ENCODE data around the gene ROR1.

Gene ROR1

DNA sequence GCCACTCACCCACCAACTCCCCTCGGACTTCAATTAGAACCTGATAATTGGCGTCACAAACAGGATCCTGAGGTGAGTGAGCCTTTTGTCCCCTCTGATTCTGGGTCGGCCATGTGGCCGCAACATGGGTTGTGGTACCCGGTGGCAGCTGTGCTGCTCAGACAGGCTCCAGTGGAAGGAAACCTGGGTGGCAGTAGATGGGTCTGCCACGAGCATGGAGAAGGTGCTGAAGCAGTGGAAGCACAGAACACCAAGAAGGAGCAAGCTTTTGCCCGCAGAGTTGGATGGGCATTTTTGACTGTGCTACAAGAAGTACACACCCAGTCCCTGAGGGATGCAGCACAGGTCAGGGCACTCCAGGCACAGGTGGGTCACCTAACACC is 413.1 kb downstream of the ROR1 start:
- CTCF ChIA-PET = interaction anchor here (1.2 kb wide), 1 partner anchor 14 kb away, joined by 3 read pairs; no protein-coding TSS in a partner anchor
- POLR2A ChIA-PET = no interaction called here
- TF ChIP-seq, protein P1, sequence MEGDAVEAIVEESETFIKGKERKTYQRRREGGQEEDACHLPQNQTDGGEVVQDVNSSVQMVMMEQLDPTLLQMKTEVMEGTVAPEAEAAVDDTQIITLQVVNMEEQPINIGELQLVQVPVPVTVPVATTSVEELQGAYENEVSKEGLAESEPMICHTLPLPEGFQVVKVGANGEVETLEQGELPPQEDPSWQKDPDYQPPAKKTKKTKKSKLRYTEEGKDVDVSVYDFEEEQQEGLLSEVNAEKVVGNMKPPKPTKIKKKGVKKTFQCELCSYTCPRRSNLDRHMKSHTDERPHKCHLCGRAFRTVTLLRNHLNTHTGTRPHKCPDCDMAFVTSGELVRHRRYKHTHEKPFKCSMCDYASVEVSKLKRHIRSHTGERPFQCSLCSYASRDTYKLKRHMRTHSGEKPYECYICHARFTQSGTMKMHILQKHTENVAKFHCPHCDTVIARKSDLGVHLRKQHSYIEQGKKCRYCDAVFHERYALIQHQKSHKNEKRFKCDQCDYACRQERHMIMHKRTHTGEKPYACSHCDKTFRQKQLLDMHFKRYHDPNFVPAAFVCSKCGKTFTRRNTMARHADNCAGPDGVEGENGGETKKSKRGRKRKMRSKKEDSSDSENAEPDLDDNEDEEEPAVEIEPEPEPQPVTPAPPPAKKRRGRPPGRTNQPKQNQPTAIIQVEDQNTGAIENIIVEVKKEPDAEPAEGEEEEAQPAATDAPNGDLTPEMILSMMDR (IDR thresholded peaks at IDR 0.05; ENCODE audit: control extremely low read depth, extremely low read depth, low read depth, missing control alignments) = no peak
- no peak for DNase-seq (ENCODE audit: extremely low spot score)

- ChIA-PET POLR2A (no interaction called here), CTCF (interaction anchor here (1.2 kb wide), 1 partner anchor 15 kb away, joined by 3 read pairs; no protein-coding TSS in a partner anchor)
Measured at GRCh38 chr1:64187646-64188045, 413.8 kb downstream of the ROR1 start.

GRCh38 chr1:64192290-64192689 is 418.5 kb downstream of the ROR1 start:
- ChIA-PET POLR2A (no interaction called here), CTCF (interaction anchor here (1.0 to 1.2 kb wide), 2 partner anchors 32 to 55 kb away, joined by 3 to 4 read pairs; no protein-coding TSS in a partner anchor)
- TF ChIP-seq, protein P1 (IDR thresholded peaks at IDR 0.05; ENCODE audit: control extremely low read depth, extremely low read depth, low read depth, missing control alignments) = no peak
- no peak for DNase-seq (ENCODE audit: extremely low spot score)

More at GRCh38 chr1:64187646-64188045, 413.8 kb downstream of the ROR1 start:
- DNase-seq (ENCODE audit: extremely low spot score) = no peak
- TF ChIP-seq, protein P1 (IDR thresholded peaks at IDR 0.05; ENCODE audit: control extremely low read depth, extremely low read depth, low read depth, missing control alignments) = no peak

- no peak for DNase-seq (ENCODE audit: extremely low spot score)
- TF ChIP-seq, protein P1 (IDR thresholded peaks at IDR 0.05; ENCODE audit: control extremely low read depth, extremely low read depth, low read depth, missing control alignments) = no peak
- ChIA-PET POLR2A (no interaction called here), CTCF (no interaction called here)
Measured at GRCh38 chr1:64194168-64195080, 420.6 kb downstream of the ROR1 start.

- TF ChIP-seq, protein P1 (IDR thresholded peaks at IDR 0.05; ENCODE audit: control extremely low read depth, extremely low read depth, low read depth, missing control alignments) = no peak
- DNase-seq (ENCODE audit: extremely low spot score) = no peak
- CTCF ChIA-PET = no interaction called here
- POLR2A ChIA-PET = no interaction called here
Measured at GRCh38 chr1:64195081-64195395, 421.2 kb downstream of the ROR1 start.

- TF ChIP-seq, protein P1 (IDR thresholded peaks at IDR 0.05; ENCODE audit: control extremely low read depth, extremely low read depth, low read depth, missing control alignments) = no peak
- no peak for DNase-seq (ENCODE audit: extremely low spot score)
- ChIA-PET POLR2A (no interaction called here), CTCF (interaction anchor here (0.9 to 1.2 kb wide), 2 partner anchors 59 to 190 kb away, joined by 3 read pairs; no protein-coding TSS in a partner anchor)
Measured at GRCh38 chr1:64196074-64196870, 422.5 kb downstream of the ROR1 start.

Data from GM10248 (cell line).